ENCODE measurements around the gene SLC8A2. TPM values are rescaled to one million over a fixed set of nuclear protein-coding genes. Genes with fewer than 3 reads are reported as not detected.

SLC8A2 gene
- total and polyA plus RNA-seq, 2 experiments from 2014 or later: 0.86 to 10.0 TPM

- H3K36me3 Mint-ChIP-seq (ENCODE audit: low read depth): no peaks in the 10 kb centered on the region; the same call in 1 of the 3 replicates
- Histone ChIP-seq H3F3A (replicated peaks; ENCODE audit: low read depth) (no peaks in the 10 kb centered on the region; the same call in 1 of the 2 replicates), H4K20me1 (replicated peaks; ENCODE audit: insufficient read depth) (no peaks in the 10 kb centered on the region; the same call in 1 of the 2 replicates), H3K4me2 (peak overlapping the region; percentile 29; the same call in 1 of the 2 replicates), H3K4me3 (no peak overlapping the region), H3K27me3 (ENCODE audit: insufficient read depth) (peaks cover 8% of the 10 kb centered on the region), H3K27ac (ENCODE audit: low read depth) (no peak overlapping the region), H2AFZ (no peak overlapping the region), H3K9me2 (ENCODE audit: insufficient read depth) (no peaks in the 10 kb centered on the region), H3K4me1 (ENCODE audit: insufficient read depth) (peaks cover 29% of the 10 kb centered on the region; the same call in 1 of the 2 replicates), H3K36me3 (ENCODE audit: insufficient read depth) (no peaks in the 10 kb centered on the region), H3K79me2 (replicated peaks; ENCODE audit: insufficient read depth) (no peaks in the 10 kb centered on the region)
- H3K4me3 Mint-ChIP-seq: peak overlapping the region; percentile 86; the same call in 1 of the 3 replicates
- no peak for TF ChIP-seq ZNF331 (CRISPR knock-in tag; IDR thresholded peaks at IDR 0.05; ENCODE audit: low read depth)
- no peak for TF ChIP-seq ETS1 (IDR thresholded peaks at IDR 0.05)
- TF ChIP-seq CTCF (conservative IDR thresholded peaks at IDR 0.05; ENCODE audit: low read depth in 2 of 2): no peak
- no peak for TF ChIP-seq EZH2phosphoT487 (IDR thresholded peaks at IDR 0.05; ENCODE audit: unreplicated experiment)
- no peak for TF ChIP-seq ZNF114 (CRISPR knock-in tag; IDR thresholded peaks at IDR 0.05)
- TF ChIP-seq STAT1 (IDR thresholded peaks at IDR 0.05; ENCODE audit: unreplicated experiment): no peak
- no peak for TF ChIP-seq NANOG (IDR thresholded peaks at IDR 0.05; ENCODE audit: borderline replicate concordance)
- TF ChIP-seq POLR2AphosphoS5 (IDR thresholded peaks at IDR 0.05; ENCODE audit: low read depth): no peak
- TF ChIP-seq REST (IDR thresholded peaks at IDR 0.05; ENCODE audit: unreplicated experiment): no peak
- no peak for TF ChIP-seq ZNF462 (CRISPR knock-in tag; IDR thresholded peaks at IDR 0.05)
- TF ChIP-seq EZH2 (IDR thresholded peaks at IDR 0.05; ENCODE audit: low read depth, unreplicated experiment): no peak
- TF ChIP-seq CREB1 (CRISPR knock-in tag; IDR thresholded peaks at IDR 0.05; ENCODE audit: low read depth): no peak
- TF ChIP-seq JUNB (IDR thresholded peaks at IDR 0.05; ENCODE audit: unreplicated experiment): no peak
- no peak overlapping the region for H3K27ac Mint-ChIP-seq
- H3K4me1 Mint-ChIP-seq: peaks cover 39% of the 10 kb centered on the region
- H3K9me3 Mint-ChIP-seq: no peaks in the 10 kb centered on the region; the same call in 2 of the 3 replicates
- ATAC-seq (no peak), DNase-seq (ENCODE audit: low spot score) (no peak)
- peaks cover 36% of the 10 kb centered on the region for H3K27me3 Mint-ChIP-seq (ENCODE audit: insufficient read depth, low read depth, poor library complexity)
These were observed 2.0 kb downstream of the SLC8A2 start for GRCh38 chr19:47469719-47470118.
